Neural progenitor cell (in vitro differentiated cells): ENCODE data around the gene NOTUM. TPM values are rescaled to one million over a fixed set of nuclear protein-coding genes. Genes with fewer than 3 reads are reported as not detected.
A peak's percentile ranks its signal among the peaks of the same experiment; 100 is the strongest.

Experiments
- DNase-seq: peaks from one replicate; pipeline ENCODE4 v3.0.0-alpha.2; 2016; ENCODE audit warnings: low spot score
- H2AFZ ChIP-seq: fragments of 200-600 bp; sonication (generic); replicated peaks from 2 replicates; pipeline ENCODE4 v1.6.1; 2016; ENCODE audit warnings: antibody characterized with exemption
- H3F3A ChIP-seq: fragments of 200-600 bp; sonication (generic); 2 replicates; pipeline ENCODE4 v1.6.1; 2016; ENCODE audit warnings: antibody characterized with exemption, low read depth
- H3K27ac ChIP-seq: fragments of 200-600 bp; sonication (generic); 2 replicates; pipeline ENCODE4 v1.5.1; 2016; ENCODE audit warnings: mild to moderate bottlenecking
- H3K27me3 ChIP-seq: fragments of 200-600 bp; sonication (generic); 2 replicates; pipeline ENCODE4 v1.6.1; 2016; ENCODE audit warnings: mild to moderate bottlenecking, moderate library complexity
- H3K36me3 ChIP-seq: fragments of 200-600 bp; sonication (generic); 2 replicates; pipeline ENCODE4 v1.5.1; 2016
- H3K4me1 ChIP-seq: fragments of 200-600 bp; sonication (generic); 2 replicates; pipeline ENCODE4 v1.6.1; 2016; ENCODE audit warnings: mixed run types
- H3K4me2 ChIP-seq: fragments of 200-600 bp; sonication (generic); 2 replicates; pipeline ENCODE4 v1.6.1; 2016
- H3K4me3 ChIP-seq: fragments of 200-600 bp; sonication (generic); 2 replicates; pipeline ENCODE4 v1.5.1; 2016
- H3K79me2 ChIP-seq: fragments of 200-600 bp; sonication (generic); 2 replicates; pipeline ENCODE4 v1.6.1; 2016; ENCODE audit warnings: low read depth
- H3K9ac ChIP-seq: fragments of 200-600 bp; sonication (generic); 2 replicates; pipeline ENCODE4 v1.6.1; 2016
- H3K9me3 ChIP-seq: fragments of 200-600 bp; sonication (generic); 2 replicates; pipeline ENCODE4 v1.5.1; 2016; ENCODE audit warnings: low read depth
- H4K20me1 ChIP-seq: fragments of 200-600 bp; sonication (generic); 2 replicates; pipeline ENCODE4 v1.6.1; 2016; ENCODE audit warnings: low read depth
- H3K27ac Mint-ChIP-seq: 3 replicates; pipeline ENCODE4 v1.8.0; 2021; ENCODE audit warnings: mixed read lengths
- H3K27me3 Mint-ChIP-seq: 2 replicates; pipeline ENCODE4 v1.8.0; 2022; ENCODE audit warnings: low read depth, mild to moderate bottlenecking, inconsistent platforms, moderate library complexity, mixed read lengths; ENCODE audit not compliant: insufficient read depth
- H3K36me3 Mint-ChIP-seq: 3 replicates; pipeline ENCODE4 v1.8.0; 2021; ENCODE audit warnings: mixed read lengths
- H3K4me1 Mint-ChIP-seq: 3 replicates; pipeline ENCODE4 v1.8.0; 2021; ENCODE audit warnings: mixed read lengths
- H3K4me3 Mint-ChIP-seq: 3 replicates; pipeline ENCODE4 v1.8.0; 2021; ENCODE audit warnings: mild to moderate bottlenecking, moderate library complexity, mixed read lengths
- H3K9me3 Mint-ChIP-seq: 3 replicates; pipeline ENCODE4 v1.8.0; 2020; ENCODE audit warnings: mixed read lengths
- CTCF ChIP-seq: fragments of 200-600 bp; sonication (generic); IDR thresholded peaks from 2 replicates; pipeline ENCODE4 v1.5.1; 2017; ENCODE audit warnings: antibody characterized with exemption, mild to moderate bottlenecking
- EZH2 ChIP-seq: fragments of 200-600 bp; sonication (generic); IDR thresholded peaks from 2 replicates; pipeline ENCODE4 v1.6.1; 2017; ENCODE audit warnings: antibody characterized with exemption, mild to moderate bottlenecking, moderate library complexity
- EZH2phosphoT487 ChIP-seq: fragments of 200-600 bp; sonication (generic); IDR thresholded peaks from 2 replicates; pipeline ENCODE4 v1.6.1; 2017; ENCODE audit warnings: antibody characterized with exemption
- total RNA-seq: library from RNA; depleted of rRNA; stranded (reverse); fragments of >200 nt; gene quantifications from 2 replicates; pipeline ENCODE4 v1.2.3, GENCODE V29; 2015; ENCODE audit warnings: low replicate concordance

NOTUM gene
- total RNA-seq, 1 donor from 2014 or later = not detected

DNA sequence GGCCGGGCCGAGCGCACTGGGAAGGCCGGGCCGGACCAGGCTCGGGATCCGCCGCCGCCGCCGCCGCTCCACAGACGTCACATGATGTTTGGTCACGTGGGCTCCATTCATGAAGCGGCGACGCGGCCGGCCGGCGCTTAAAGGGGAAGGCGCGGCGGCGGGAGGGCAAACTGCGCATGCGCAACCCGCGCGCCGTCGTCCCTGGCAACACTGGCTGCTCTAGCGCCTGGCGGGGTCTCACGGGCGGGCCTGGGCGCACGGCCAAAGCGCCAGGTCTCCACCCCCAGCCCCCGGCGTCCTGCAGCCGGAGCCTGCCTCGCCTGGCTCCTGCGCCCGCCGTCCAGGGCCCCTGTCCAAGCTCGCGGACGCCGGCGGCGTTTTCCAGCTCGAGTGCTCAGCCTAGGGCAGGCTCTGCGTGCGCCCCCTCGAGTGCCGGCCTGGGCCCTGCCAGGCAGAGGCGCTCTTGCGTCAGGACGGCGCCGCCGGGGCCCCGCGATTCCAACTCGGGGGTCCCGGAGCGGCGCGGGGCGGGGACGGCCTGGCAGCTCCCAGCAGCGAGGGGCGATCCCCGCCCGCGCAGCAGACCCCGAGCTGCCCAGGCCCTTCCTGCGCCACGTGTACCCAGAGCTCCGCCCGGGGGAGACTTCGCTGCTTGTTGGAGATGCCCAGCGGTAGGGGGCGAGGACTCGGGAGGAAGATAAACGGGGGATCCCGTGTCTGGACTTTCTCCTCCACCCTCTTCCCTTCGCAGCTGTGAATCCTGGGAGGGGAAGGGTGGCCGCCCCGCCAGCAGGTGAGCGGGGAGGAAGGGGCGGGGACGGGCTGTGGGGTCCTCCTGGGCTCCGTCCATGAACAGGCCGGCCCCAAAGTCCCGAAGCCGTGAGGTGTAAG, 33.1 kb downstream of the NOTUM start, which contains the start of gene MAFG:
Gene MAFG, minus strand, starts transcription at position 83 of the 891 bp plus-strand sequence. CDS start 4,550 bp downstream, outside the sequence.
- Histone ChIP-seq H3K9ac (peak within 1 kb of the TSS; percentile 22), H3K4me2 (peak within 1 kb of the TSS; percentile 99), H3K4me3 (peak within 1 kb of the TSS; percentile 87), H3K9me3 (no peaks in the 10 kb centered on the region), H3K79me2 (peaks cover 42% of the 10 kb centered on the region), H4K20me1 (peaks cover 54% of the 10 kb centered on the region), H2AFZ (peak within 1 kb of the TSS; percentile 73), H3K36me3 (no peaks in the 10 kb centered on the region), H3F3A (peaks cover 40% of the 10 kb centered on the region), H3K27ac (no peak within 1 kb of the TSS), H3K4me1 (peaks cover 31% of the 10 kb centered on the region), H3K27me3 (peaks cover 17% of the 10 kb centered on the region)
- TF ChIP-seq CTCF (peak; percentile 69), EZH2 (no peak)
- H3K27ac Mint-ChIP-seq = no peak within 1 kb of the TSS
- no peaks in the 10 kb centered on the region for H3K9me3 Mint-ChIP-seq
- H3K4me3 Mint-ChIP-seq = peak within 1 kb of the TSS; percentile 90
- H3K4me1 Mint-ChIP-seq = peaks cover 21% of the 10 kb centered on the region
- DNase-seq = peak; percentile 98
- H3K27me3 Mint-ChIP-seq = peaks cover 2% of the 10 kb centered on the region
- no peaks in the 10 kb centered on the region for H3K36me3 Mint-ChIP-seq

DNA sequence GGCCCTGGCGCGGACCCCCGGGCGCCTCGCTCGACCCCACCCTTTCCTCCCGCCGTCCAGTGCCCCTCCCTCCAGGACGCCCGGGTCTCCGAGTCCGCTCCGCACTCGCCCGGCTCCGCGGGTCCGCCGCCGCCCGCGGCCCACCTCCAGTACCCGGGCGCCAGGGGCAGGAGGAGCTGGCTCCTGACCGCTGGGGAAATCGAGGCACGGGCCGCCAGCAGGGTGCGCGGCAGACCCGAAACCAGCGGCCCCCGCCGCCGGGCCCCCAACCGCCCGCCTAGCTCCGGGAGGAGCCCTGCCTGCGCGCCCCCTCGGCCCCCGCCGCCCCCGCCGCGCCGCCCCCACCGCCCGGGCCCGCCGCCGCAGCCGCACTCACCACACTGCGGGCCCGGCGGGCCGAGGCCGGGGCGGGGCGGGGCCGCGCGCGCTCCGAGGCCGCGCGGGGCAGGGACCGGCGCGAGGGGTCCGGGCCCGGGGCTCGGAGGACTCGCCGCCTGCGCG, 33.8 kb downstream of the NOTUM start:
- no peak overlapping the region for H3K4me3 Mint-ChIP-seq
- Histone ChIP-seq H3K4me2 (peak overlapping the region; percentile 99), H3K4me3 (peak overlapping the region; percentile 87), H3F3A (peaks cover 39% of the 10 kb centered on the region), H4K20me1 (peaks cover 59% of the 10 kb centered on the region), H3K79me2 (peaks cover 49% of the 10 kb centered on the region), H3K9me3 (no peaks in the 10 kb centered on the region), H3K36me3 (no peaks in the 10 kb centered on the region), H3K4me1 (peaks cover 33% of the 10 kb centered on the region), H3K27me3 (peaks cover 17% of the 10 kb centered on the region), H2AFZ (no peak overlapping the region), H3K9ac (peak overlapping the region; percentile 22), H3K27ac (no peak overlapping the region)
- H3K36me3 Mint-ChIP-seq = peaks cover 1% of the 10 kb centered on the region
- H3K9me3 Mint-ChIP-seq = no peaks in the 10 kb centered on the region
- peaks cover 2% of the 10 kb centered on the region for H3K27me3 Mint-ChIP-seq
- H3K27ac Mint-ChIP-seq = no peak overlapping the region
- H3K4me1 Mint-ChIP-seq = peaks cover 21% of the 10 kb centered on the region
- no peak for DNase-seq
- TF ChIP-seq EZH2 = no peak
- TF ChIP-seq EZH2phosphoT487 = no peak
- no peak for TF ChIP-seq CTCF

DNA sequence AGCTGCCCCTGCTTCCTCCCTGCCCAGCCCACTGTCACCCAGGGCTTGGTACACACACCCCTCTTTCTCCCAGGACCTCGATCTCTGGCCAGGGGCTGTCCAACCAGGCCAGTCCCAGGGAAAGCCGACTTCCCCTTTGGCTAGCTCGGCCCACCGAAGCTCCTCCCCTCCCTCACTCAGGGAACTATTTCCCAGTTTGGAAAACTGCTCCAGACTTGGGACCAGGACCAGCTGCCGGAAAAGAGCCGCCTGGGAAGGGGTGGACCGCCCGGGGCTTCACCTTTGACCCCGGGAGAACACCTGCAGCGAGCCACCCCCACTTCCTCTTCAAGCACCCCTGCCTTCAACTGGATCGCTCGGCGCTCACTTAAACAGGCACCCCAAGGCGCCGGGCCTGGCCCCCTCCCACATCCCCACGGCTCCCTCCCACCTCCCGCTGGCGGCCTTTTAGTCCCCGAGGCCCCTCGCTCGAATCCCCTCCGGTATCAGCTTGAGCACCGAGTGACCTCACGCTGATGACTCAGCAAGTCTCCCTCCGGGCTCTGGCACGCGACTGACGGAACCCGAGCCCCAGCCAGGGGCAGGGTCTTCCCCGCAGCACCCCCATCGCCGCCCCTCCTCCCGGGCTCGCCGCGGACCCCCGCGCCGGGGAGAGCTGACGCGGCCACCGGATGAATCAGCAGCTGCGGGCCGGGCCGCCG, 34.4 kb downstream of the NOTUM start:
- Histone ChIP-seq H3K4me3 (peak overlapping the region; percentile 87), H3K9ac (peak overlapping the region; percentile 22), H4K20me1 (peaks cover 59% of the 10 kb centered on the region), H3K4me2 (peak overlapping the region; percentile 99), H3K36me3 (no peaks in the 10 kb centered on the region), H3K79me2 (peaks cover 55% of the 10 kb centered on the region), H3K27ac (no peak overlapping the region), H3K27me3 (peaks cover 17% of the 10 kb centered on the region), H3F3A (peaks cover 39% of the 10 kb centered on the region), H3K4me1 (peaks cover 33% of the 10 kb centered on the region), H3K9me3 (no peaks in the 10 kb centered on the region), H2AFZ (no peak overlapping the region)
- Mint-ChIP-seq H3K4me3 (peak overlapping the region; percentile 90), H3K9me3 (no peaks in the 10 kb centered on the region), H3K27ac (no peak overlapping the region), H3K4me1 (peaks cover 21% of the 10 kb centered on the region), H3K36me3 (peaks cover 2% of the 10 kb centered on the region), H3K27me3 (no peaks in the 10 kb centered on the region)
- TF ChIP-seq CTCF (no peak), EZH2phosphoT487 (no peak), EZH2 (no peak)
- peak; percentile 85 for DNase-seq
